Activated CD8-positive, alpha-beta memory T cell treated with anti-CD3 and anti-CD28 coated beads, Interleukin-2, amount 50 U/mL, for 1 hour (primary cell): Measurements from ENCODE around the gene CACNA1C.
"Not testable (repeated sequence)": the region's sequence is repeated elsewhere in the genome, so short reads cannot be mapped to it uniquely, and the experiment has no call there.

Source experiments
- DNase-seq: peaks from one replicate; pipeline ENCODE4 v3.0.0-alpha.2; 2020; ENCODE audit errors: extremely low read depth

CACNA1C gene

DNA sequence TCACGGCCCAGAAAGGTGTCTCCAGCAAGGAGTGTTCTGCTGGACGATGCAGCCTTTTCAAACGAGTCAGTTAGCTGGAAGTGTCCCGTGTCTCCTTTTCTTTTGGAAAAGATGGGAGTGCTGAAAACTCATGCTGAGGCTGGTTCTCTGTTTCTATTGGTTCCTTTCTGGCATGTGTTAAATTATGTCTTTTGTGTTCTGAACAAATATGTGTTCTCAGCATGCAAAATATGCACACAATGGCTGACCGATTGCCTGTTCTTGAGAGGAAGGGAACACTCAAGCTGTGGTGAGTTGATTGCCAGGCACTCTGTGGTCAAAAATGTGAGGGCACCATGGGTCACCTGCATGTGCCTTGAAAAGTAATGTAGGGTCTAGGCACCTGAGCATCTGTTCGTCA is 181.3 kb downstream of the CACNA1C start:
- DNase-seq = no peak

DNA sequence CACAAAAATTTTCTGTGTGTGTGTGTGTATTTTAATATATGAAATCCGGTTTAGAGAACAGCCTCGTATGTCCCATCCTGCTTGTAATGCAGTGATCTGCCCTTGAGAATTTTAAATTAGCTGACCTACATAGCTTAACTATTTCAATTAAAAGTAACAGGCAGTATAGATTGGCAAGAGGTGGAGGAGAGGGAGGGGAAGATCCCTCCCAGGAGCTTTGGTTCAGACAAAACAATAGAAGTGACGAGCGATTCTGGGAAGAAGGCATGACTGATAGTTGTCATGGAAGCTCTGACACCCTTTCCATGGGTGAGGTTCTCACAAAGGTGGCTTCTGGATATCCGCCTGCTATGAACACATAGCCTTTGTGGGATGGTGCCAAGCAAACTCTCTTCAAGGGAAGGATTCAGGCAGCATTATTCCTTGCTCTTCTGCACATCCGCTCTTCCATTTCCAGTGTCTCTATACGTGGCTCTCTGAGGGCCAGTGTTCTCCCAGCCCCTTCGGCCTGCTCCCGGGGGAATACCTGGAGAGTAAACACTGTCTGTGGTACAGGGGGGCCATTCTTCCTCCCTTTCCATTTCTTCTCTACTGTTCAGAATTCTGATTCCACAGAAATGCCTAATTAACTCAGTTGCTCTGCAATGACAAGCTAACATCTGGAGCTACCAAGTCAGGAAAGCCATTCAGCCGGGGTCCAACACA is 182.0 kb downstream of the CACNA1C start:
- DNase-seq = no peak

DNA sequence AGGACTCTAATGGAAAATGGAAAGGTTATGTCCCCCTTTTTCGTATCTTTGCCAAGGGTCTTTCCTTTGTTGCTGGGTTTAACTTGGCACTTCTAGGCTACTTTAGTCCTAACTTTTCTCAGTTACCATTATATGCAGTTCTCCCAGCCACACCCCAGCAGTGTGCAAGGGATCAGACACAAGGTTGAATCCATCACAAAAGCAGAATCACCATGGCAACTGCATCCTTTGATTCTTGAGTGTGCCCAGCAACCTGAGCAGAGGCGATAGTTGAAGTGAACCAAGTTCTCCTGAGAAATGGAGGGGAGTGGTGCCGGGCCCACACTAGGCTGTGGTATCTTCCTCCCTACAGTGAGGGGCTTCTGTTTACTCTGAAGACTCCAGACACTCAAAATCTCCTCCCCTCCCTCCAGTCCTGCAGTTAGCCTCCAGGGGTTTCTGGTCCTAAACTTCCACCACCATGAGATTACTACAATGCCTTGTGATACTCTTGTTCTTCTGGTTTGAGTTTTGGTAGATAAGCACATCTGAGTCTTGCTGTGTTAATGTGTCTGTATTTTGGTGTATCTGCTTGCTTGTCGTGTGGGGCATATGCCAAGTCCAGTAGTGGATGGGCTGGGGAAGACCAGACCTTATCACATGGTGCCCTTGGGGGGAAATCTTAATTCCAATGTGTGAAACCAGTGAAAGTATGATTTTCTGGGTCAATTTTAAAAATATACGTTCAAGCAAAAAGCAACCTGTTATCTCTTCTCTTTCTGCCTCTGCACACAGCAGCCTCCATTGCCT is 183.9 kb downstream of the CACNA1C start:
- no peak for DNase-seq

DNA sequence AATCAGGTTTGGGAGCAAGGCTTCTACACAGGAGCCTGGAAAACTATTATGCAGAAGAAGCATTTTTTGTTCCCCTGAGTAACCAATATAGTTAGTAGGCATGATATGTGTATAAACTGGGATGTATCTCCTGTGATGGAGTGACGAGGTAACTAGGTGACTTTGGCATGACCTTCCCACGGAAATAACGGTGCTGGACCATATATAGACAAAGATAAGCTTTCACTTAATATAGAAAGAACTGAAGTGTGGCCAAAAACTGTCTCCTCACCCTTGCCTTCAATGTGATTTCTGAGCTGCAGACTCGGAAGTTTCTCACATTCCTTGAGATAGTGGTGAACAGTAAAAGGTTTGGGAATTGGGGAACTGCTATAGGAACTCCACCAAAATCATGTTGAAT is 185.3 kb downstream of the CACNA1C start:
- no peak for DNase-seq

DNA sequence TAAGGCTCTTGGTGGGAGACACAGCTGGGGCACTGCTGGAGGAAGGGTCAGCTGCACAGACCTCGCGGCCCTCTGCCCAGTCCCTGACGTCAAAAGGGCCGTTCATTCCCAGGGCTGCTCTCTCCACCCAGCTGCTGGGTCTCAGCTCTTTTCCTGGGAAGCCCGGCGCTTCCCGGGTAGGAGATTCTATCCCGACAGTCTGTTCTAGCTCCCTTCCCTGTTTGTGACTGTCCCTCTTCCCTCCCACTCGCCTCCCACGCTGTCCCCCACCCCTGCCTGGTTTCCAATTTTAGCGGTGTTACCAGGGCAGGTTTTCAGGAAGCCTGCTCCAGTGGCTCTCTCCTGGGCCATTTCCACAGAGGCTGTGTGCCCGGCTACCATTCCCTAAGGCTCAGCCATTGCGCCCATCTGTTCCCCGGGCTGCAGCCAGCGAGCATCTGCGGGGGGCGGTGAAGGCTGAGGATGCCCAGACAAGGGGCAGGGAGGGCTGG is 186.6 kb downstream of the CACNA1C start:
- no peak for DNase-seq

DNA sequence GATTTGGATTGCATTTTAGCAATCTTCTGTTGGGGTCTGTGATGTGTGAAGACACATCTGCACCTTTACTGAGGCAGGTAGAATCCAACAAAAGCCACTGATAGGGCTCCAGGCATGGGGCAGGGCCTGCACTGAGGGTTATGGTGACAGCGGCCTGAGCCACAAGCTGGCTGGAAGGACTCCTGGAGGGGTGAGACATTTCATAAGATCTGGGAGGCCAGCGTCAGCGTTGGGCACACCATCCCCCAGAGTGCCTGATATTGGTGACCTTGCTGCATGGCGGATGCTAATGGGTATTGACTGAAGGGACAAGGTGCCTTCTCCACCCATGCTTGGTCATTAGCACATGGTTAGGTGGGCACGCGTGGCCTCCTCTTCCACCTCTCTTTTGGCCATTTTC is 187.6 kb downstream of the CACNA1C start:
- no peak for DNase-seq

DNA sequence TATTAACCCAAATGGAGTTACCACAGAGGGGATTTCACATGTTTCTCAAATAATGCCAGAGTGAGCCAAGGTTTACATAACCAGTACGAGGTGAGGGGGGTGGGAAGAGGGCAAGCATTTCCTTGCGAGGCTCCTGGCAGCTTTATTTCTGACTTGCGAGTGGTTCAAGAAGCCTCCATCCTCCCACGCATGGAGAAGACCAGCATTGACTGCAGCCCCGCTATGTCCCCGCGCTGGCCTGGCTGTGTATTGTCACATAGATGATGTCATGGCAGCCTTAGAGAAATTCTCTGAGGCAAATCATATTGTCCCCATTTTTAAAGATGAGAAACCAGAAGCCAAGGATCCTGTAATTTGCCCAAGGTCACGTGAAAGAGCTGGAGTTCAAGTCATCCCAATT is 188.2 kb downstream of the CACNA1C start:
- no peak for DNase-seq

DNA sequence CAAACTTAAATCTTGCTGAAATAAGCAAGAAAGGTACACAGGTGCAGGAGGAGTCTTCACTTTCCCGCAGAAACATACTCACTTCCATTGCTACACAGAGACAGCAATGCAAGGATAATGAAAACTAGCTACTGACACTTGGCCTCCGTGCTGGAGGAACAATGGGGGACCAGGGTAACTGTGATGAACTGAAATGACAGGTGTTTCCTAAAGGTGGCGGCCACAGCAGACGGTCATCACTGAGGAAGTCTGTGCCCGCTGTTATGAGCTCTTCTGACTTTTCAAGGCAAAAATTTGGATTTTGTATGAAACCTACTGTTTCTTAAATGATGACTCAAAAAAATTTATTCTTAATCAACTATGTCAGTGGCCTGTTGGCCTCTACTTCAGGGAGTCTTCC is 189.4 kb downstream of the CACNA1C start:
- DNase-seq = no peak

DNA sequence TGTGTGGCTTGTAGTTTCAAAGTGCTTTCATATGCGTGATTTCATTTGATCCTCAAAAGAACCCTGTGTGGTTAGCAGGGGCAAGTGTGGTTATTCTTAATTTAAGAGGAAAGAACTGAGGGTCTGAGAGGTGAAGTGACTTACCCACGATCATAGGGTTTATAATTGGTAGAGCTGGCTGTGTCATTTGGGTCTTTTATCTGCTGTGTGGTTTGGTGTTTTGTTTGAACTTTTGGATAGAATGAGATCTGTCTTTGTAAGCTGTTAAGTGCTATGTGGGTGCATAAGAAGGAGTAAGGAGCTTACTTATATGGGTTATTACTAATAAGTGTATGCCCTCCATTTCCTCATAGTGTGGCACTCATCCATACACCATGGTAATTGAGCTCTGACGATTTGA is 190.0 kb downstream of the CACNA1C start:
- DNase-seq = no peak

DNA sequence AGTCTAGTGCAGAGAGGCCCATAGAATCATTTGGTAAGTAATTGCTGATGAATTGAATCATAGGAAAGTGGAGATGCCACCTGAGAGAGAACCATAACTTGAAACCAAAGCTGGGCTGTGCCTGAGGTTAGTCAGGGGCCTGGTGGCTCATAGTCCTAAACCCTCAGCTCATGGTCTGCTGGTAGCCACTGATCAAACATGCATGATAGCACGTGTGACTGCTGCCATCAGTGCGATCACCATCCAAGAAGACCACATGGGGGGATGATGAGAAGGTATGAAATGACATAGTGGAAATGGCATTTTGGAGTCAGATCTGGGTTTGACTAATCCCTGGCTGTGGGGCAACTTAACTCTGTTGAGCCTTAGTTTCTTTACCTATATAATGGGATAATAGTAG is 190.5 kb downstream of the CACNA1C start:
- DNase-seq = no peak

DNA sequence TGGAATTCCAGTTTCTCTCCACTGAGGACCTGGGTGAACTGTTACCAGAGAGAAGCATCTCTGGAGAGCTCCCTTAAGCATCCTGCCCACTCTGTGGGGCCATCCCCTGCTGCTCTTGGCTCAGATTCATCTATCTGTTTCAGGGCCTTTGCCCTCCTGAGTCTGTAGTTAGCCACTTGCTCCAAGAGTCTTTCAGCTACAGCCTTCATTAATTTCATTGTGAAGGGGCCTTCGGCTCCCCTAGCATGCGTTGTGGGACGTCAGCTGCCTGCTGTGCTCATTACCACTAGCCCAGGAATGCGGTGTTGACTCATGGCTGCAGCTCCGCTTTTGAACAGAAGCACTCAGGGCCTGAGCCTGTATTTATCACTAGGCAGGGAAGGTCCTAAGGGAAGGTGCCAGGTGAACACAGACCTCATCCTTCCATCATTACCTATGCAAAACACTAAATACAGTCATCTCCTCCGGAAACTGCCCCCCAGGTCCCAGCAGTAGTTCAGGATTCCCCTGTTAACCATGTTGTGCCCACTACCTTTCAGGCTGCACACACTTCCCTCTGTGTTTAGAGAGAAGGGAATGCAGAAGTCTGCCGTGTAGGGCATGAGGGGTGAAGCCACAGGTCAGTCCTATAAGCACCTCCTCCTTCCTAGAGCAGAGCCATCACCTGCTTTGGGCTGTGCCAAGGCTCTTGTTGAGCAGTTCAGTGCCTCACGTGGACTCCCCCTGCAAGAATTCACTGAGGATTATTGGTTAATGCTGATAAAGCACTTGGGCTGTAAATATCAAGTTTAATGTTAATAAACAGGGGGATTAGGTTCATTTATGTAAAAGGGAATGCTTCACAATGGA is 191.4 kb downstream of the CACNA1C start:
- DNase-seq = no peak

DNA sequence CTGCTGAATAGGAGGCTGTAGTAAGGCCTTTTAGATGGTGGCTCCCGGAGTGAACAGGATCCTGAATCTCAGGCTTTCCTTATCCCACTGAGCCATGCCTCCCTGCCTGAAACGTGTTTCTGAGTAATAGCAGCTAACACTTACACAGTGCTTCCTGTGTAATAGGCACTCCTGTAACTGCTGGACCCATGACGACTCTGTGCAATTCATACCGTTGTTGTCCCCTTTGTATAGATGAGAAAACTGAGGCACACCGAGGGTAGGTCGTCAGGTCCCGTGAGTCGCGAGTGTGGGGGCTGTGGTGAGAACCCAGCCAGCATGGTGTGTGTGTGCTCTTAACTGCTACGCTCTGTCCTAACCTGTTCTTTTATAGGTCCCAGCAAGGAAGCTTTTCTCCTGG is 193.6 kb downstream of the CACNA1C start:
- no peak for DNase-seq

DNA sequence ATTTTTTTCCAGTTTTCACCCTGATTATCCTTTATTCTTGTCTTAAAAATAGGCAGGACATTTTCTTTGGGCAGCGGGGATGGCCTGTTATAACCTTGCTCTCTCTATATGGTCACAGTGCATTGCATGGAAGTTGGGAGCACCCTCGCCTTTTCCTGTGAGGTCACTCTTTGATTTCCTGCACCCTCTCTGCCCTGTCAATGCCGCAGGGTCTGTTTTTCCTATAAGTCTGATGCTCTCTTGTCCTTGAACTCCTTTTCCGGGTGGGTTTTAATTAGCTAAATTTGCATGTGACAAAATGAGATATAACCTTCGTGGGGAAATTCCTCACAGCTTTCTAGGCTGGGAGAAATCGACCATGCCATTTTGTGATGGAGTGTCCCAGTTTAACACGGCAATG is 194.3 kb downstream of the CACNA1C start:
- no peak for DNase-seq

DNA sequence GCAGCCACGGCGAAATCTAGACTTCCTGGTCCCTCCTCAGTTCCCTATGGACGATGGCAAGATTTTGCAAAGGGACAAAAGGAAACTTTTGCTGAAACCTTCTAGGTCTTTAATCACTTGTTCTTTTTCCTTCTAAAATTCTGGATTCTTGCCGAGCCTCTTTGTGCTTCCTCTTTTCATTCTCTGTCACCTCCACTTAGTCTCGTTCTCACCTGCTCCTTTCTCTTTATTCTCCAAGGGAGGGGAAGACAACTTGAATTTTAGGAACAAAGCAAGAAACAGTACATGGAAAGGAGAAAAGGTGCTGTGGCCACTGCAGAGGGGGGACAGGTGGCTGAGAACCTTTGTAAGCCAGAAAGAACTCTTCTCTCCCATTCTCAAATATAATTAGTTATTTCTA is 194.8 kb downstream of the CACNA1C start:
- no peak for DNase-seq

DNA sequence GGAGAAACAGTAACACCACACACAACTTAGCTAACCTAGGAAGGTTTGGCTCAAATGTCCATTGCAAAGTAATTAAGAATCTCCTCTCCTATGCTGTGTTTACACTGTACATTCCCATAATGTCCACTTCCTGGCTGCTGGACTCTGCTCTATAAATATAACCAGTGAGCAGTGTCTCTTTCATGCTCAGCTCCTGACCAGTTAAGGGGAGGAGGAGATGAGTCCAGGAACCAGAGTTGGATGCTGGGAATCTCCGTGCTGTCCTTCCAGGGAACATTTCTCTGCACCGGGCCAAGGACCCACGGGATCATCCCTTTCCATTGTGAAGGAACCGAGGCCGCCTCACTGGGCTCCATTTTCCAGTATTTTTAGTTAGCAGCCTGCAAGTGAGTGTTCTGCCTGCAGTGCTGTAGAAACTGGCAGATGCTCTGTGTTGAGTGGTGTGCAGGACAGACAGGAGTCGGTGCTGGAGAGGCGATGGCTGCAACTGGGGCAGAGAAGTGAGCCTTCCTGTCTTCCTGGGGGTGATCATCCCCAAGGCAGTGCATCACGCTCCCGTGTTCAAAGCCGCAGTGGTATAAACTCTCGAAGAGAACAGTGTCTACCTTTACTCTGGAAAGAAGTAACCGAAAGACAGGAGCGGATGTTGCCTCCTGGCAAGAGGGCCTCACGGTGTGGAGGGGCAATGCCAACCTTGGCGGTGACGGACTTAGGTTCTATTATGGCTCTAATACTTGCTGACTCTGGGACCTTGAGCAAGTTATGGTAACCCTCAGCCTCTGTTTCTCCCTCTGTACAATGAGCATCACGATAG is 195.5 kb downstream of the CACNA1C start:
- DNase-seq = no peak

DNA sequence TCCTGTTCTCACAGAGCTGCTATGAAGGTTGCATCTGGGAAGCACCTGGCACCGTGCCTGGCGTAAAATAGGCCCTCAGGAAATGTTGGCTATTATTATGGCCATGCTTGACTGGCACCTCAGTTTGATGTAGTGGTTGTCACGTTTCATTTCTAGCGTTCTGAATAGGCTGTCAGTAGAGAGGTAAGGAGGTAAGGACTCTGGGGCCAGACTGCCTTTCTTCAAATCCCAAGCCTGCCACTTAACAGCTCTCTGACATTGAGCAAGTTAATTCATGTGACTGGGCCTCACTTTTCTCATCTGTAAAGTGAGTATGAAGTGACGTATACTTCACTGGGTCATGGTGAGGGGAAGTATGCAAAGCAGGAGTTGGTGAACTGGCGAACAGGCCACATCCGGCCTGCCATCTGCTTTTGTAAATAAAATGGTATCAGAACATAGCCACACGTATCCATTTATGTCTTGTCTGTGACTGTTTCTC is 196.2 kb downstream of the CACNA1C start:
- no peak for DNase-seq

DNA sequence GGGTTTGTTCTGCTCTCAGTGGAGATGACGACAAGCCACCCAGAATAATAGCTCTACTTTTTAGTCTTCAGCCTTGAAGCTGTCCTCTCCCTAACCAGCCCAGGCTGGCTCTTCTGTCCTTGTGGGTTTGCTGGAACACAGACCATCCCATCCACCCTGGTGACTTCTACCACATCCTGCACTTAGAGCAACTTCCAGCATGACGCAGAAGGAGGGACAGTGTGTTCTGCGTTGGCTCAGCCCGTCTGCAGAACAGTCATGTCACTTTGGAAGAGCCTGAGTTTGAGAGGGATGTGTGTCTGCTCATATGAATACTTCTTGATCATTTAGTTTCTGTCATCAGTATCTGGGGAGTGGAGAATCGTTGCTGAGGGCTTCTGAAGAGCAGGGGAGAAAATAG is 198.0 kb downstream of the CACNA1C start:
- DNase-seq = no peak

DNA sequence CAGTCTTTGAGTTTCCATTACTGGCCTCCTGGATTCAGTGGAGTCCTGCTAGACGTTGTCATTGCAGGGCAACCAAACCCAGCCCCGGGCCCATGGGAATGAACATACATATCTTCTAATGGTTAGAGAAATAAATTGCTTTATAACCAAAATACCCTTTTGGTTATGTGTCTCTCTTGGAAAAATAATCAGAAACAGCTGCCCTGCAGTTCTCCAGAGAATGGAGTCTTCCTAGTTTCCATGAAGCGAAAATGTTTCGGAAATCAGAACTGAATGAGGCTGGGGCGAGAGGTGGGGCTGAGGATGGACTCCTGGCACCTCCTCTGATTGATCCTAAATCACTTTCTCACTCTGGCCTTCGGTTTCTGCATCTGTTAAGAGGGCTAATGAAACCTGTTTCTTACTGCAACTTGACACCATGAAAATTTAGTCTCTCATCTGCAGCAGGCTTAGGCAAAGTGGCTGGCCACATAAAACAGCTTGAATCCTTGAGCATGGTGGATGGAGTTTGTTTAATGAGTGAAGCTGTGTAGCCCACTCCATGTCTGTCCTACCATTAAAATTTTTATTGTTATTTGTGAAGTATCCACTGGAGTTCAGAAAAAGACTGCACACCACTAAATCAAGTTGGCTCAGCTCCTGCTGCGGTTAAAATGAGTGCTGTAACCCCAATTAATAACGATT is 198.9 kb downstream of the CACNA1C start:
- DNase-seq = no peak

DNA sequence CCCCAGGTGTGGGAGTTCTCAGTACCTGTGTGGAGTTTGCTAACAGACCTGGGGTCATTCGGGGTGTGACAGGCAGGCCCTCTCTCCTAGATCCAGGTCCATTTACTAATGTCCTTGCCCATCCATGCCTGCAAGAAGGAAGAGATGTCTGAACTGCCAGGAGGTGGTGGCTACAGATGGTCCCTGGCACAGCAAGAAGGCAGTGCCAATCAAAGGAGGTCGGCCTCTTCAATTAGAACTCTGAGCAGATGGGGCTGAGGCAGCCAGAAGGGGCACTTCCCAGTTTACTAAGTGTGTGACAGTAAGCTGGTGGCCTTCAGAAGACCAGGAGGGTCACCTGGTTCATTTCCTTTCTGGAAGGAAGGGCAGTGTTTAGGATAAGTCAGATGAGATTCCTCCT is 202.5 kb downstream of the CACNA1C start:
- DNase-seq = no peak

DNA sequence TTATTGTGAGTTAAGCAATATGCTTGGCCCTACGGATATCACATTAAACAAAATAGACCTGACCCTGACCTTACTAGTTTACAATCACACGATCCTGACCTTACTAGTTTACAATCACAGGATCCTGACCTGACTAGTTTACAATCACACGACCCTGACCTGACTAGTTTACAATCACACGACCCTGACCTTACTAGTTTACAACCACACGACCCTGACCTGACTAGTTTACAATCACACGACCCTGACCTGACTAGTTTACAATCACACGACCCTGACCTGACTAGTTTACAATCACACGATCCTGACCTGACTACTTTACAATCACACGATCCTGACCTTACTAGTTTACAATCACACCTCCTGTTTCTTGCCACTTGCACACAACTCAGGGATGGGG is 202.9 kb downstream of the CACNA1C start:
- DNase-seq = not testable (repeated sequence)

DNA sequence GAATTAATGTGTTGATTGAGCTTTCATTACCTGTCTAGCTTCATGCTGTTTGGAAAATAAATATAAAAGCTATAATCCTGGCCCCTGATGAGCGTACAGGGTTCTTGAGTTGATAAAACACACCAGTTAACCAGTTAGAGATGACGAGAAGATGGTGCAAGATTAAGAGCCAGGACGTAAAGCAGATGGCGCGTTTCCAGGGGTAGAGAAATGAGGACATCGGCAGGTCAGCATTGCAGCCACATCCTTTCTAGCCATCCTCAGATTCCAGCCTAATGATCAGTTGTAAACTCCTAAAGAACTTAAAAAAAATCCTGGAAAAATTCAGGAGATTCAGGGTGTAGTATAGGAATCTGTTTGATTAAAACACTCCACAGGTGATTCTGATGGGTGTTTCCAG is 203.7 kb downstream of the CACNA1C start:
- DNase-seq = no peak
